Limb (tissue), 2 donors: ENCODE measurements around the gene ACSM6.
A peak's percentile ranks its signal among the peaks of the same experiment; 100 is the strongest.
"Not testable (repeated sequence)": the region's sequence is repeated elsewhere in the genome, so short reads cannot be mapped to it uniquely, and the experiment has no call there.

Source experiments
- DNase-seq, 2 donors: peaks; one replicate each; pipeline ENCODE4 v3.0.0-alpha.2; 2016; ENCODE audit errors: extremely low spot score in 2 of 2

ACSM6 gene

DNA sequence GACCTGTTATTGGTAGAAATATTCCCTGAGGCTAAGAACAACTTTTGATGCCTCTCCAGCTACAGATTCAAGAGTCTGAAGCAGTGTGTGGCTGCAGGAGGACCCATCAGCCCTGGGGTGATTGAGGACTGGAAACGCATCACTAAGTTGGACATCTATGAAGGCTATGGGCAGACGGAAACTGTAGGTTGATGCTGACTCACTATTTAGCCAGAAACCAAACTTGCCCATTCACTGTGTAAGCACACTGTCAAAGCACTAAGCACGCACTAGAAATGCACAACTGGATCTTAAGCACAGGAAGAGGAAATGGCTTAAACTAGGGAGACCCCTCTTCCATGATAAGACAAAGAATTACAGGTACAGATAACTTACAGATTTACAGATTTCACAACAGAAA lies 20.8 kb downstream of the ACSM6 start:
- no peak for DNase-seq

DNA sequence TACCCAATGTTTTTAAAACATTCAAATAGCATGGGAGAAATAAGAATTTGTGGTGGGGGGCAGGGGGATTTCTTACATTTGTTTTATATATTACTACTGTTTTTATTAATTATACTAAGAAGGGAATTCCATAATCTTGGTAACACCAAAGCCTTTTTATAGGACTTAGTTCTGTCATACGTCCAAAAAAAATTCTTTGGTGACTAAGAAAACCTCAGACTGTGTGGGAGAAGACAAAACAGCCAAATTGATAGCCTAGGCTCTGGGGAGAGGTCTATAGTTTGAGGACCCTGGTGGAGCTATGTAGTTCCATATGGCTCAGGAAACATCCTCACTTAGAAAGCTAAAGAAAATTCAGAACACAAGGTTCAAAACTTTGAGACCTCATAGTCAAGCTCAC lies 23.4 kb downstream of the ACSM6 start:
- DNase-seq: no peak

DNA sequence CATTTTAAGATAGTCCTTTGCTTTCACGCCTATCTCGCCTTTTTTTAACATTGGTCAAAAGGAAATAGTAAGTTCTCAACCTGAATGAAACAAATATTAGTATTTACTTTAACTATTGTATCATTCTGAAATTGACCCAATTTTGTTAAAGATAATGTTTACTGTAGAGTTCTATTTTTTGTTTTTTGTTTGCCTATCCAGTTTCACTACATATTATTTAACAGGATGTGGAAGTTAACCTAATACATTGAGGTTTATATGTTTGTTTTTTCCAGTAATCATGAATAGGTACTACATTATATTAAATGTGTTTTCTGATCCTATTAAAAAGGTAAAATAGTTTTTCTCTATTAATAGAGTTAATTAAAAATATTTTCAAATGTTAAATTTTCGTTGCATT lies 26.5 kb downstream of the ACSM6 start:
- no peak for DNase-seq

DNA sequence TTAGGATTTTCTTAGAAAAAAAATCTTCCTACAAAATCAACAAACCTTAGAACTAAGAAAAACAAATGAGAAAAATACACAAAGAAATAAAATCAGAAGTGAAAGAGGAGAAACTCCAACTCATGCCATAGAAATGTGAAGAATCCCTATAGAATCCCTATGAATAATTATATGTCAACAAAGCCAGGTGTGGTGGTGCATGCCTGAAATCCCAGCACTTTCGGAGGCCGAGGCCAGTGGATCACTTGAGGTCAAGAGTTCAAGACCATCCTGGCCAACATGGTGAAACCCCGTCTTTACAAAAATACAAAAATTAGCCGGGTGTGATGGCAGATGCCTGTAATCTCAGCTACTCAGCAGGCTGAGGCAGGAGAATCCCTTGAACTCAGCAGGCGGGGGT lies 27.1 kb downstream of the ACSM6 start:
- DNase-seq: no peak

DNA sequence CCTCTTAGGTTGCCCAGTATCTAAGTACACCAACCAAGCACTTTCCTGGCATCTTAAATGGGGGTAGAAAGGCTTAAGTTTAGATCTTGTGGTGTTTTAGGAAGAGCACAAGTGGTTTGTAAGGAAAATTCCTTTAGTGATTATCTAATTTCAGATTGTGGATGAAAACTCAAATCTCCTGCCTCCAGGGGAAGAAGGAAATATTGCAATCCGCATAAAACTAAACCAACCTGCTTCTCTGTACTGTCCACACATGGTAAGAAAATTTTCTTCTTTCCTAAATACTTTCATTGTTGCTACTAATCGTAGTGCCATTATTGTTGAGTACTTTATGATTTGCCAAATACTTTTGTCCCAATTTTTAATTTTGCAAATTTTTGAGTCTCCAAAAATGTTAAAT lies 31.1 kb downstream of the ACSM6 start:
- no peak for DNase-seq

DNA sequence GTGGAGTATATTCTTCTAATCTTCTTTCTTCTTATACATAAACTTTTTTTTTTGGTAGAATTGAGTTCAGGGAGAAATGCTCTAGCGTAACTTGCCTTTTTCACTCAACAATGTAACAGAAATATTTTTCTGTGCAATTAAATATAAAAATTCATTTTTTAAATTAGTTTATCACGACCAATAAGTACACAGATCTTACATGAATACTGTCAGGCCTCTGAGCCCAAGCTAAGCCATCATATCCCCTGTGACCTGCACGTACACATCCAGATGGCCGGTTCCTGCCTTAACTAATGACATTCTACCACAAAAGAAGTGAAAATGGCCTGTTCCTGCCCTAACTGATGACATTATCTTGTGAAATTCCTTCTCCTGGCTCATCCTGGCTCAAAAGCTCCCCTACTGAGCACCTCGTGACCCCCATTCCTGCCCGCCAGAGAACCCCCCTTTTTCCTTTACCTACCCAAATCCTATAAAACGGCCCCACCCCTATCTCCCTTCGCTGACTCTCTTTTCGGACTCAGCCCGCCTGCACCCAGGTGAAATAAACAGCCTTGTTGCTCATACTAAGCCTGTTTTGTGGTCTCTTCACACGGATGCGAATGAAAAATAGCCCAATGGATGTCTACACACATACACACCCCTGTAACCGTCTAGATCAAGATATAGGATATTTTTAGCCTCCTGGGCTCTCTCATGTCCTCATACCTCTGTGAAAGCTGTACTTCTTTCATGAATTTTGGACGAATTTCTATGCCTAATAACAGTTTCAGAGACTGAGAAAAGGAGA lies 35.1 kb downstream of the ACSM6 start:
- DNase-seq: not testable (repeated sequence)

DNA sequence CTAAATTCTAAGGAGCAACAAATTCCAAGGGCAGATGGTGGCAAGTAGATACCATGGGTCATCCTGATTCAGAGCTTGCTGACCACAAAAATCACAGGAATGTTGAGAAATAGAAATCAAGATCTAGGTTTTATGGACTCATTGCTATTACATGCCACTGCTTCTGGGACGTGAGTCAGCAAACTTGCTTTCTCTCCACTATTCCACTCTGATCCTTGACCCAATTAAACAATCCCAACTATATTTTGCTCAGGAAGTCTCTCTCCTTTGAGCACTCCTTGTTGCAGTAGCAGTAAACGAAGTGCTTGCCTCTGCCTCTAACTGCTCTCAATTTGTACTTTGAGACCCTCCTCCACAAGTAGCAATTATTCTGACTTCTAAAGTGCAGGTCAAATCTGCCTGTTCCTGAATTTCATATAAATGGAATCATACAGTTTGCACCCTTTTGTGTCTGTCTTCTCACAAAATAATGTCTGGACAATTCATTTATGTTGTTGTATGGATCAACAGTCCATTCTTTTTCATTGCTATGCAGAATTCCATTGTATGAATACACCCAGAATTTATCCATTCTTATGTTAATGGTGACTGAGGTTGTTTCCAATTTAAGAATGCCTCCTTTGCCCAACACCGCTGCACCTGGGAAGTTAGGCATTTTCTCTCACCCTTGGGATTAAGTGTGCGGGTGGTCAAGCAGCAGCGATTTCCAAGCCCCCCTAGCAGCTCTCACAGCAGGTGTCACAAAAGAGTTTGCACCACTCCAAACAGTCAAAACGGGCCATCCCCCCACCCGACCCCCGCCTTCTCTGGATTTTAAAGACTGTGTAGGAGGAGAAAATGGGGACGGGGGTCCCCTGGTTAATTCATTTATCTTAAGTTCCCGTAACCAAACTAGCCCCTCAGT lies 35.9 kb downstream of the ACSM6 start:
- DNase-seq: no peak

DNA sequence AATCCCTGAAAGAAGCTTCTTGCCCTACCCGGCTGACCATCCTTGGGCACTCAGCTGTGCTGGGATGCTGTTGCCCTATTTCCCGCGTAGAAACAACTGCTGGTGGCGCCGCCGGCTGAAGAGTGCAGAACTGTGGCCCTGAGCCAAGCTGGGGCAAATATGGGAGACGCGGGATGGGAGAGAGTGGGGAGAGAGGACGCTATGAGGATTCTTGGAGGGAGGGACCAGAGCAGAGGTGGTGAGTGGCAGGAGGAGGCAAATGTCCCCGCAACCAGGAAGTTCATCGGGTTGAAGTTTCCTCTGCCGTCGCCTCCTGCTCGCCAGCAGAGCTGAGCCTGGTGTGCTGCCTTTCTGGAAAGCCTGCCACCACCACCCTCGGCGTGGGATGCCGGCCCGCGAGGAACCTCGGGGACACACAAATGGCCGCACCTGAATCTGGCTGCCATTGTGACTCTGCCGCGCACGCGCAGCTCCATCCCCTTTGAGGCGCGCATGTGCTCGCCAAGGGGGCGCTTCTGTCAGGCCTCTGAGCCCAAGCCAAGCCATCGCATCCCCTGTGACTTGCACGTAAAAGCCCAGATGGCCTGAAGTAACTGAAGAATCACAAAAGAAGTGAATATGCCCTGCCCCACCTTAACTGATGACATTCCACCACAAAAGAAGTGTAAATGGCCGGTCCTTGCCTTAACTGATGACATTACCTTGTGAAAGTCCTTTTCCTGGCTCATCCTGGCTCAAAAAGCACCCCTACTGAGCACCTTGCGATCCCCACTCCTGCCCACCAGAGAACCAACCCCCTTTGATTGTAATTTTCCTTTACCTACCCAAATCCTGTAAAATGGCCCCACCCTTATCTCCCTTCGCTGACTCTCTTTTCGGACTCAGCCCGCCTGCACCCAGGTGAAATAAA lies 36.9 kb downstream of the ACSM6 start:
- DNase-seq: peak; percentile 52 to 76

DNA sequence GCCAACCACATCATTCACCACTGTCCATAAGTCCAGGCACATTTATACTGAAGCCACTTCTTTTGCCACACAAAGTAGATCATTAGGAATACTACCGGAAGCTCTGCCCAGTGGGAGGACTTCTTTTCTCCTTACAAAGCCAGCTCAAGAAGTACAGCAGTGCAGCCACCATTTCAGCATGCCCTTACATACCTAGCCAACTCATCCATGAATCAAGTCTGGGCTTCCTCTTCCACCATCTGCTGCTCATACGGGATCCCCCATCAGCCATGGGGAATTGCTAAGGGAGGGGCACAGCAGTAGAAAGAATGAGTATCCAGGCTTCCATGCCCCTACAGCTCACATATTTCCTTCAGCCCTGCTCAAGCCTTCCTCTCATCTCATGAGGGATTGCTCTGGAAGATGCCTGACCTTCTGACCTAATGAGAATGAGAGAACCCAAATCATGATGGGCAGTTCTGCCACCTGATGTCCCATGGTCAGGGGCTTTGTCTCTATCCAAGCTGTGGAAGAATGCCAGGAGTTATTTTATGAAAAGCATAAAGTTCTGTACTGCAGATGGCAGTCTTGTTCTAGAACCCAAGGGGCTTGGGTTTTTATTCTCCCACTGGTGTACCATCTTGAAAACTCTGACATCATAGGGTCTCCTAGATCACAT lies 39.5 kb downstream of the ACSM6 start:
- DNase-seq: no peak

DNA sequence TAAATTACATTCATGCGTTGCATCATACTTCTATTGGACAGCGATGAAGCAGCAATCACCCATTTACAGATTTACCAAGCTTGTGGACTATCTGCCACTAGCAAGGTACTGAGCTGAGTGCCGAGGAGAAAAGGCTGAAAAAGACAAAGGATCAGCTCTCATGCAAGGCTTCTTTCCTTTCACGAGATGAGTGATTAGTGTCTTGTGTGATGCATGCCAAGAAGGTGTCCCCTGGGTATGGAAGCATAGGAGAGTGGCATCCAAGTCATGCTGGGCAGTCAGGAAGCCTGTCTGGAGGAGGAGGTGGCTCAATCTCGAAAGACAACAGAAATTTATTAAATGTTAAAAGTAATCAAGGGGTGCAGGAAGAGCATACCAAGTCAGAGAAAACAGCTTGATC lies 40.9 kb downstream of the ACSM6 start:
- DNase-seq: no peak

DNA sequence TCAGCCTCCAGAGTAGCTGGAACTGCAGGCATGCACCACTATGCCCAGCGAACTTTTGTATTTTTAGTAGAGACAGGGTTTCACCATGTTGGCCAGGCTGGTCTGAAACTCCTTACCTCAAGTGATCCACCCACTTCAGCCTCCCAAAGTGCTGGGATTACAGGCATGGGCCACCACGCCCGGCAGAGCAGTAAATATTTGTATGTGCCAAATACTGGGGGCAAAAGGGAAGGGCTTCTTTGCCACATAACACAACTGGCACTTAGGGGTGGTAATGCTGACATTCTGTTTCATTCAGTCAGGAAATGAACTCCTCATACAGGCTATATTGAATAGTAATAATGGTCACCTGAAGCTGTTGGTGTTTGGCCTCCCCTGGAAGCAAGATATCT lies 41.6 kb downstream of the ACSM6 start:
- no peak for DNase-seq

DNA sequence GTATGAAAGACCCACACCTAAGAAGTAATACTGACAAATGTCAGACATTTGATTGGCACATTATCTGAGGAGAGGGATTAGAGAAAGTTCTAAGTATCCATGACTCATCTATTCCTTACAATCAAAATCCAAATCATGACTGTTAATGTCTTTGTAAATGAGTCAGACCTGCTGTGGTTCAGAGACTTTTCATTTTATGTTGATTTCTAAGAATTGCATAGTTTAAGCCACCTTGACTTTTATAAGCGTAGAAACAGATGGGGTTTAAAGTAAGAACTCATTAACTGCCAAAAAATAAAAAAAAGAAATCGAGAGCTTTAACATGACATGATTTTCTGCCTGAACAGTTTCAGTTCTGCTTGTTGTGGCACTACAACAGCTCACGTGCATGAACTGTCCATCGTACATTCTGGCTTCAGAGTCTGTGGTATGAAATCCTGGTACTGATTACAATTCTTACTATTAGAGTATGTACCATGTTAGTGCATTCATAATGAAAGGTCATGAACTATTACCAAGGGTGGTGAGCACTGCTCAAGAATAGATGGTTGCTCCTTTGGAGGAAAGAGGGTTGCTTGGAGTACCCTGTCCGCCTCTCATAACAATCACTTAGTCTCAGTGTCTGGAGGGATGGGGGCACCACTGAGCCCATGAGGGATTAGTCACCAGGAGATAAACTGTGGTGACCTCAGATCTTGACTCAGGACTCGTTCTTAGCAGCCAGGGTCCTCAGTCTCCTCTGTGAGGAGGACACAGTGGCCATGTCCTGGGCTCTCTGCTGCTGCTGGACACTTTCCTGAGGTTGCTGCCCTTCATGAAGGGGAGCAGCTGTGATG lies 42.2 kb downstream of the ACSM6 start:
- no peak for DNase-seq

DNA sequence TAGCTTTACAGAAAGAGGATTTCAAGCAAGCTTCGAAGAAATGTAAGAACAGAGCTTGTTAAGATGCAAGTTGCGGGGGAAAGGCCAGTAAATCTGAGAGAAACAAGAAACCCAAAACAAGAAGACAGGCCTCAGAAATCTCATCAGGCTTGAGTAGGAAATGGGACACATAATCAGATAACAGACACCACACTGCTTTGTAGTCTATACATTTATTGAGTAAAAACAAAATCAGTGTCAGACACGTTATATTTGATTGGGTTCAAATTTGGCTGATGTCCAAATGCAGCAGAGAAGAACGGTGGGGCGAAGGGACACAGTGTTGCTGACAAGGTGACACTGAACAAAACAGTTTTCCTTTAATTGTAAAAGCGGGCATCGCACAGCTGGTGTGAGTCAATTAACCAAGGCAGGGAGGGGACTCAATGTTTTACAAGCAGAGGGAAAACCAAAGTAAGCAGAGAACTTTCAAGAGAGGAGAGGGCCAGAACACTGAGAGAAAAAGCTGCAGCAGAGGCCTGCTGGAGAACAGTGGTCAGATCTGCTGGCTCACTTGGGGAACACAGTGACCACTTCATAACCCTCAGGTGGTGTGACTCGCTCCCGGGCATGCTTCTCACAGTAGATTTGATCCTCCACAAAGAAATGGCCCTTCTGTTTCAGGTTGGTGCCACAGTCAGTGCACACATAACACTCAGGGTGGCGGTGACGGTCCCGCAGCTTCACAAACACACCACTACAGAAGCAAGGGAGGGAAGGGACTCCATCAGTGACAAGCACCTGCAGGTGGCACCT lies 43.5 kb downstream of the ACSM6 start:
- no peak for DNase-seq

DNA sequence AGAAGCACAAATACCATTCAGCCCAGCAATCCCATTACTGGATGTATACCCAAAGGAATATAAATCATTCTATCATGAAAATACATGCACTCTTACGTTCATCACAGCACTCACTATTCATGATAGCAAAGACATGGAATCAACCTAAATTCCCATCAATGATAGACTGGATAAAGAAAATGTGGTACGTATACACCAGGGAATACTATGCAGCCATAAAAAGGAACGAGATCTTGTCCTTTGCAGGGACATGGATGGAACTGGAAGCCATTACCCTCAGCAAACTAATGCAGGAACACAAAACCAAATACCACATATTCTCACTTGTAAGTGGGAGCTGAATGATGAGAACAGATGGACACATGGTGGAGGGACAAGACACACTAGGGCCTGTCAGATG lies 46.1 kb downstream of the ACSM6 start:
- DNase-seq: not testable (repeated sequence)

DNA sequence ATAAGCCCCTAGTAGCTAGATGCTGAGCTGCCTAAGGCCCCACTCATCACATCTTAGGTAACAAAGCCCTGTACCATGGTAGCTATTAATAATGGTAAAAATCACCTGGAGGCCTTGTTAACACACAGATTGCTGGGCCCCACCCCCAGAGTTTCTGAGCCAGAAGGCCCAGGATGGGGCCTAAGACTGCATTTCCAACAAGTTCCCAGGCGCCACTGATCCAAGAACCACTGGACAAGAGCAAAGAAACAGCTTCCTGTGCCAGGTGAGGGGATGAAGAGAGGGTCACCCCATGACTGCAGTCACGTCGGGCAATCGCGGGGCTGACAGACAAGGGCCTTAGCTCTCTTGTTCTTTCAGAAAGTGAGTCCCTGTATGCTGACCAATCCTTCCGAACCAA lies 46.8 kb downstream of the ACSM6 start:
- no peak for DNase-seq

DNA sequence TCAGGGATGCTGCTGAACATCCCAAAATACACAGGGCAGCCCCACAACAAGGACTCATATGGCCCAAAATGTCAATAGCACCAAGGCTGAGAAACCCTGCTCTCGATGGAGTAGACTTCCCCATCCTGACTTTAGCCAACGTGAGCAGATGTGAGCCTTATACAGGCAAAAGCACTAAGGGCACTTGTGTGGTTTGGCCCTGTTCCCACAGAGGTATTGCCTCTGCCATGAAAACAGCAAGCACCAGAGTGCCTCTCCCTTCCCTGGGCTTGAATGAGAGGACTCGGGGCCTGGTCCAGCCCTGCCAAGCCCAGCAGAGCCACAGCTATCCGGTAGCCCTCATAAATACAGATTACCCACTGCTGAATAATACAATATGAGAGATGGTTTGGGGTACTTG lies 47.5 kb downstream of the ACSM6 start:
- no peak for DNase-seq

DNA sequence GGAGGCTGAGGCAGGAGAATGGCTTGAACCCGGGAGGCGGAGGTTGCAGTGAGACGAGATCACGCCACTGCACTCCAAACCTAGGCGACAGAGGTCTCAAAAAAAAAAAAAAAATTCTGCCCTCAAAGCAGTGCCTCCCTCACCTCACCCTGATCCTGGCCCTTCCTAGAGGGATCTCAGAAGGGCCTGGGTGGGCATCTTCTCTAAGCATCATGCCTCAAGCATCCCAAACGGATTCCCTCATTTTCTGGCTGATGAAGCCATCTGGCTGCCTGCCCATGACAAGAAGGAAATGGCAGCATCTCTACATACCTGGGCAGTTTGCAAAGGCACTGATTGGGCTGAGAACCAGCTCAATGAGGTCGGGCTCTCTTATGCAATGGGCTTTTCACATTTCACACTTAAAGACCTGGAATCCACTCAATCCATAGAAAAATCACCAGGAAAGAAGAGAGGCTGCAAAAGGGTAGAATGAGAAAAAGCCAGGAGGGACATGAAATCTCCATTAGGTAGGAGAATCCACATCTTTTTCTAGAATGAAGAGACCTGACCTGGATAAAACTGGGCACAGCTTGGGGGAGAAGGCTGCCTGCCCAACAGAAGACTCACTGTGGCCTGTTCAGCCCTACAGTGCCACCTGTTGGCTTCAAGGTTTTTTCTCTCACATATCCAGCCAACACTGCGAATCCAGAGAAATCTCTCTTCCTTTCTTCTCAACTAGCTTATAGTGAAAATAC lies 48.7 kb downstream of the ACSM6 start:
- DNase-seq: peak; percentile 35 to 48

DNA sequence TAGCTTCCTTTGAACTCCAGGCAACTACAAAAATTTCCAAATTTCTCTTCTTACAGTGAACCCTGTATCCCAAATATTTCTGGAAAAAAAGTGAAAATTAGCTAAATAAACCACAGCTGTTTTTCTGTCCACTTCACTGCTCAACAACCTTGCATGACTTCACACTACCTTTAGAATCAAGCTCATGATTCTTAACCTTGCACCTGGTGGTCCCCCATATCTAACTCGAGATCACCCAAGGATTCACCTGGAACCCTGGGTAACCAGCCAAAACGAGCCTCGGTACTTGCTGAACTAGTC lies 49.2 kb downstream of the ACSM6 start:
- DNase-seq: no peak

DNA sequence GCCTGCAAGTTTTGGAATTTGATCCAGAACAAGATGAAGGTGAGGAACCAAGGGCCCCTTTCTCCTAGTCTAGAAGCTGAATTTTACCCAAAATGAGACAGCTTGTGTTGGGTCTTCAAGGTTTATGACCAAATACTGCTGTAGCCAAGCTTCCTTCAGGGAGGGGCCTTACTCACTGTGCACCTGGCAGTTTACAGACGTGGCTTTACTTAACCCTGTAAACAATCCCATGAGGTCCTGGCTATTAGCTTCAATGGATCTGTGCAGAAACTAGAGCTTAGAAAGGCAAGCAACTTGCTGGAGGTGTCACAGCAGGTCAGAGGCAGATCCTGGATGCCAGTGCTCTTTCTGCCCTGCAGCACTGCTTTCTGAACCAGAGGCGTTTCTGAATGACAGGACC lies 50.1 kb downstream of the ACSM6 start:
- DNase-seq: no peak
